Right renal cortex interstitium (tissue), 3 donors: ENCODE results near the gene COLQ. TPM values are rescaled to one million over a fixed set of nuclear protein-coding genes. Genes with fewer than 3 reads are reported as not detected.
"Not testable (repeated sequence)": the region's sequence is repeated elsewhere in the genome, so short reads cannot be mapped to it uniquely, and the experiment has no call there.

Experiments used
- DNase-seq, 3 donors: peaks; one replicate each; pipeline ENCODE4 v3.0.0-alpha.2; 2013; ENCODE audit warnings: low read depth in 3 of 3, low spot score in 2 of 3
- polyA plus RNA-seq, 3 donors: library from polyadenylated mRNA; unstranded; fragments of 120-200 nt; gene quantifications; one replicate each; pipeline ENCODE4 v1.2.1, GENCODE V29; 2013; ENCODE audit not compliant: insufficient read length in 3 of 3

COLQ gene
- polyA plus RNA-seq, 3 donors, result 5.1 to 5.3 (median 5.1) TPM

DNA sequence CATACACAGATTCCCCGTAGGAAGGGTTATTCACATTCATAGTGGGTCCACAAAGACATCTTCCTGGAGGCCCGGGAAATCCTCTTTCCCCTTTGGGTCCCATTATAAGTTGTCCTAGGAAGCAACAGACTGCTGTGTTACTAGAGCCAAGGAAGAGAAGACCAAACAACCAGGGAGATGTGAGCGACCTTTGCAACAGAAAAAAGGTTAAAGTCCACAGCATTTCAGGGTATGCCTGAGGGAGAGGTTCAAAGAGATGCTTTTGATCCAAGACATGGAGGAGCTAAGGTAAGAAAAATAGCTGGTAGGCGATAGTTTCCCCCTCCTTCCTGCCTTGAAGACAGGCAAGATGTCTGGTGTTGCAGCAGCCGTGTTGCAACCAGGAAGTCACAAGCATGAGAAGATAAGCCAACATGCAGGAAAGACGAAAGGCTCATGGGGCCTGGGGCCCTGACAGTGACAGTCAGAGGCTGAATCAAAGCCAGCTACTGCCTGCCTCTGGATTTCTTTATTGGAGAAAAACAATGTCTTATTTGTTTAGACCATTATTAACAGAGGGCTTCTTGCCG, 63.2 kb downstream of the COLQ start:
- no peak for DNase-seq

DNA sequence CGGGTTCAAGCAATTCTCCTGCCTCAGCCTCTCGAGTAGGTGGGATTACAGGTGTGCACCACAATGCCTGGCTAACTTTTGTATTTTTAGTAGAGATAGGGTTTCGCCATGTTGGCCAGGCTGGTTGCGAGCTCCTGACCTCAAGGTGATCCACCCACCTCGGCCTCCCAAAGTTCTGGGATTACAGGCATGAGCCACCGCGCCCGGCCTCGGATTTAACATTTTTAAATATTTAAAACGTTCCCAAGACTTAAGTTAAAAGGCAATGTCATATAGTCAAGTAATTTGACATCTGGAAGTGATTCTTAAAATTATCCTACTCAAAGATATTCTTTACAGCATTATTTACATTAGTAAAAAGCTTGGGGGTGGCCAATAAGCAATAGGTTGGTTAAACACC, 64.6 kb downstream of the COLQ start:
- not testable (repeated sequence) for DNase-seq

DNA sequence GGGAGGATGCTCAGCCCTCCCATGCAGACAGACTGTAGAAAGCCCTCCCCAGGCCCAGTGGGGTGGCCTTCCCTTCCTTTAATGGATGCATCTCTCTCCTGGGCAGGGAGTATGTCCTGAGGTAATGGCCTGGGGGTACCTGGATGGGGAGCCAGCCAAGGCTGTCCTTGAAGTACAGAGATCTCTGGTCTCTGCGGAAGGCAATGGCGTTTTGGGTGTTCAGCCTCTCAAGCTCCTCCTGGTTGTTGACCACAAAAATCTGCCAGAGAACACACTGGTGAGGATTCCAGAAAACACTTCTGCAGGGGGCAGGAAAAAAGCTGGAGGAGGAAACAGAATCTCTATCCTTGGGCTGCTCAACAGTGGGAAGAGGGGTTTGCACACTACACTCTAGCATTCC, 65.2 kb downstream of the COLQ start:
- no peak for DNase-seq

GRCh38 chr3:15455756-15456155, 65.8 kb downstream of the COLQ start:
- DNase-seq, result no peak

DNA sequence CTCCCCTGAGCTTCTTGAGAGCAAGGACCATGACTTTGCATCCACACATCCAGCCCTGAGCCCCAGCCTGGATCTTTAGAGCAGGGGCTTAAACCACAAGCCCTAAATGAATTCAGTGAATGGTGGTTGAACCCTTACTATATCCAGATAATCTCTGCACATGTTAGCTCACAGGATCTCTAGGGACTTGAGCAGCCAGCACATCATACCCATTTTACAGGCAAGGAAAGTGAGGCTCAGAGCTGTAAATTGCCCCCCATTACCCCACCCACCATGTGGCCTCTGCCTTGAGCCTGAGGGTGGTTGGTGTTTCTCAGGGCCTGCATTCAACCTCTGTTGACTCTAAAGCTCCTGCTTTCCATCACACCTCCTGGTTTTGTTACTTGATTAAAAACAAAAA, 66.5 kb downstream of the COLQ start:
- no peak for DNase-seq

DNA sequence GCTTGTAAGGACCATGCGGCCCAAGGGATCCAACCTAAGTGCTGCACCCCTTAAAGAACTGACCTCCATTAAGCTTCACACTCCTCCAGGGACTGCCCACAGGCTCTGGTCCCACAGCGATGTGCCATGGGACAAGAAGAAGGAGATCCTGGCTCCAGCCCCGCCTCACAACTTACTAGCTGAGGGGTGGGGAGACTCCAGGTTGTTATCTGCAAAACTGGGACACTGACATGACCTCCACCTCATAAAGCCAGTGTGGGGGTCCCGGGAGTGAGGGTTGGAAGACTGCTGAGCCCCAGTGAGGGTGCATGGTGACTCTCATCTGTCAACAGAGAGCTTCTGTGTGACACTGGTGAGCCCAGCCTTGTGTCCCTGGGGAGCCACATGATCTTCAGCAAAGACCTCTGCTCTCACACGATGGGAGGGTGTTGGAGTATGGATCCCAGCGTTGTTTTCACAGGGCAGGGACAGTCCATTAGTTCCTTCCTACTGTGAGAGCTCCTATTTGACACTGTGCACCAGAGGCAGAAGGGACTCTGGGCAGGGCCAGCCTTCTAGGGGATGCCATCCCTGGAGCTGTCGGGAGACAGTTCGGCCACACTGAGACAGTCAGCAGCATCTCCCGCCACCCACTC, 67.4 kb downstream of the COLQ start:
- no peak for DNase-seq

DNA sequence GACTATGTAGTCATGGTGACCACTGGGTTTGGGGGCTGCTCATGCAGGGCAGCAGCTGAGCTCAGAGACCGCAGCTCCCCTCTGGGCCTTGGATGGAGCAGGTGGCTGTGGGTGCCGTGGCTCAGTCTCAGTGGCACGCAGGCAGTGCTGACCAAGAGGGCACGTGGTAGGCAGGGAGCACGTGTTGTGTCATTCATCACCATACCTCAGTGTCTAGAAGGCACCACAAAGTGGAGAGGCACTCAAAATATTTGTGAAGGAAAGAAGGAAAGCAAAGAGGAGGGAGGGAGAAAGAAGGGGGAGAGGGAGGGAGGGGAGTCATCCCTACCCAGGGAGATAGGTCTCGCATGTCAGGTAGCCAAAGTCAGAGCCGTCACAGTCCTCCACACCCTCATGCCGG, 68.0 kb downstream of the COLQ start:
- no peak for DNase-seq

- no peak for DNase-seq
These were observed 68.5 kb downstream of the COLQ start for GRCh38 chr3:15452961-15453360.

DNA sequence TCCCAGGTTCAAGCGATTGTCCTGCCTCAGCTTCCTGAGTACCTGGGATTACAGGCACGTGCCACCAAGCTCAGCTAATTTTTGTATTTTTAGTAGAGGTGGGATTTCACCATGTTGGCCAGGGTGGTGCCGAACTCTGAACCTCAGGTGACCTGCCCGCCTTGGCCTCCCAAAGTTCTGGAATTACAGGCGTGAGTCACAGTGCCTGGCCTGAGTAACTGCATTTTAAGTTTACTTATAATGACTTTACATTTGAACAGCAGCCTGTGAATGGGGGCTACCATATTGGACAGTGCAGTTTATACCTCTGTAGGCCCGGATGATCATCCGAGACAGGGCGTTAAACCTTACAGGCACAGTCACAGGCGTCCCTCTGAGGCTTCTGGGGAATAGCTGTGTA, 69.3 kb downstream of the COLQ start:
- no peak for DNase-seq

DNA sequence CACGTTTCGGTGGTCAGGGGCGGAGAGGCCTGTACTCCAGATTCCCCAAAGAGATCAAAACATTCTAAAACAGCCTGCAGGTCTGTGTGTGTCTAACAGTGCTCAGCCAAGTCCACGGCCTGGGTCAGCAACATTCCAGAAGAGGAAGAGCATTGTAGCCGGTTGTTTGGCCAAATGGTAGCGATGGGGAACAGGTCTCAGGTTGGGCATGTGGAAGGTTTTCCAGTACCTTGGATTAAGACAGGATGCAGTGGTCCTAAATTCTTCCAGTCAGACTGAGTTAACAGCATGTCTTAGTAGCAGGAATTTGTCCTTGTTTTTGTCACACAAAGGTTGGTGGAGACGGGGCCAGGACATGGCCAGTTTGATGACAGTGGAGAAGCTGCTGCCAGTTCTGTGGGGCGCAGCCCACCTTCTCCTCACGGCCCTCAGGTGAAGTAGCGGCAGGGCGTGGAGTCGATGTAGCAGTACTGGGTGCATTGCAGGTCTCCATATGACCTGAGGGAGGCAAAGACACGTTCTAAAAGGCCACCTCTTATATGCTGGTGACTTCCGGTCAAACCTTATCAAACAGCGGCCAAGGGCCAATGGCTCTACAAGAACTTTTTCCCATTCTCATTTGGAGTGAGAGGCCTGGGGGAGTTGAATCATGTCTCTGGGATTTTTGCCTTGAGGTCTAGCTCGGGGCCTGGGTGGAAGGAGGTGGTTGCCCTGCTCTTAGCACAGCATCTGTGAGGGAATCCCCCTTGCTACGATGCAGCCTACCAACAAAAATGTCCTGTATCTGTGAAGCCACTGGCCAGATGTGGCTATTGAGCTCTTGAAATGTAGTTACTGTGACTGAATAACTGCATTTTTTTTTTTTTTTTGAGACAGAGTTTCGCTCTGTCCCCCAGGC, 70.0 kb downstream of the COLQ start:
- no peak for DNase-seq

- DNase-seq, result no peak
These were observed 70.9 kb downstream of the COLQ start for GRCh38 chr3:15450438-15451215.

GRCh38 chr3:15449489-15450224, 71.8 kb downstream of the COLQ start:
- no peak for DNase-seq

DNA sequence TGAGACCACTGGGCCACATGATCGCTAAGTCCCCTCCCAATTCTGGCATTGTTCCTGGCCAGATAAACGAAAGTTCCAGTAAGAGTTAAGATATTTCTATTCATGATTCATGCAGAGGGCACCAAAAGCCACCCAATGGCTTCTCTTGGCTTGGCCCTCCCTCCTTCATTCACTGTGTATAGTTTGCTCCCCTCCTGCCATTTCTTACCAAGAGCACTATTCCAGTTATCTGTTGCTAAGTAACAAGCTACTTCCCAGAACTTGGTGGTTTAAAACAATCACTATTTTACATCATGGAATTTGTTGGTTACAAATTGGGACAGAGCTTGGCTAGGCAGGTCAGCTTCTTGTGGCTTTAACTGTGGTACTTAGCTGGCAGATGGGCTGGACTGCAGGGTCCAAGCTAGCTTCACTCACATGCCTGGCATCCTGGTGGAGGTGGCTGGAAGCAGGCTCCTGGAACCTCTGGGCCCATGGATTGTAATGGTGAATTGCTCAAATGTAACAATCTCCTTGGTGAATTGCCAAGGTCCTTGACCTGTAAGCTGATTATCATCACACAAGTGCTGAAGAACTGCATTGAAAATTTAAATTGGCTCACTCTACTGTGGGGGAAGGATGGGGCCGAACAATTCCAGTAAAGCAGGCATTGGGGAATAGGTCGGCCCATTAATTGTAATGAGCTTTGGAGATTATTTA, 77.5 kb downstream of the COLQ start:
- no peak for DNase-seq

GRCh38 chr3:15440891-15441290, 80.6 kb downstream of the COLQ start:
- DNase-seq, result no peak

- DNase-seq, result no peak
These were observed 82.0 kb downstream of the COLQ start for GRCh38 chr3:15439476-15439875.

GRCh38 chr3:15438983-15439382, 82.5 kb downstream of the COLQ start:
- no peak for DNase-seq

DNA sequence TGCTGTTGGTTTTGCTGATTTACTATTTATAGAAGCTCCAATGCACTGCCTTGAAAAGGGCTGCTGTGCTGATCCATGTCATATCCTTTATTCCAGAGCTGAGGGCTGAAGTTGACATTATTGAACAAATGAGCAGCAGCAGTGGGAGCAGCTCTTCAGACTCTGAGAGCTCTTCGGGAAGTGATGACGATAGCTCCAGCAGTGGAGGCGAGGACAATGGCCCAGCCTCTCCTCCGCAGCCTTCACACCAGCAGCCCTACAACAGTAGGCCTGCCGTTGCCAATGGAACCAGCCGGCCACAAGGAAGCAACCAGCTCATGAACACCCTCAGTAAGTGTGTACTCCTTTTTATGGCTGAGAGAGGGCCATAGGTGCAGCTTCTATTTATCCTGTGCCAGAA, 85.3 kb downstream of the COLQ start:
- no peak for DNase-seq

GRCh38 chr3:15434756-15435155, 86.8 kb downstream of the COLQ start:
- DNase-seq, result no peak

GRCh38 chr3:15433531-15433930, 88.0 kb downstream of the COLQ start:
- DNase-seq, result no peak
